NCI-H146 treated with DMSO at 0.1 percent for 48 hours (cell line): ENCODE results near the gene ZFR2.

Experiments
- DNase-seq: peaks from one replicate; lab custom pipeline; 2025; ENCODE audit not compliant: unreplicated experiment; lab: John Stamatoyannopoulos, UW

ZFR2 gene

GRCh38 chr19:3837922-3838321, 30.9 kb downstream of the ZFR2 start:
- DNase-seq = no peak

DNA sequence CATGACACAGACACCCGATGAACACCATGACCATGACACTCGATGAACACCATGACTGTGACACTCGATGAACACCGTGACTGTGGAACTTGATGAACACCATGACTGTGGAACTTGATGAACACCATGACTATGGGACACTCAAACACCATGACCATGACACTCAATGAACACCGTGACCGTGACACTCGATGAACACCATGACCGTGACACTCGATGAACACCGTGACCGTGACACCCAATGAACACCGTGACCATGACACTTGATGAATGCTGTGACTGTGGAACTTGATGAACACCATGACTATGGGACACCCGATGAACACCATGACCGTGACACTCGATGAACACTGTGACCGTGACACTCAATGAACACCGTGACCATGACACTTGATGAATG, 31.5 kb downstream of the ZFR2 start:
- DNase-seq = no peak

DNA sequence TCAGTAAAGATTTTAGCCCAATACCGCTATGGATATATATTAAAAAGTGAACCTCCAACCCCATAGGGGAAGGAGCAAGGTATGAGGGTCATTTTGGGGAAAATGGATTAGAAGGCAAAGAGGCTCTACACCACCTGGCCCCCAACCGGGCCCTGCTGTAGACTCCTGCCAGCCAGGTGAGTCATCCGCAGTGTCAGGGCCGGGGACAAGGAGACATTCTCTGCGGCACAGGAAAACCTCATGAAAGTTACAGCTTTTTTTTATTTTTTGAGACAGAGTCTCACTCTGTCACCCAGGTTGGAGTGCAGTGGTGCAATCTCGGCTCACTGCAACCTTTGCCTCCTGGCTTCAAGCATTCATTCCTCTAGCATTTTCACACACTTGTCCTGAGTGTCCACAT, 32.0 kb downstream of the ZFR2 start:
- DNase-seq = no peak

- no peak for DNase-seq
These were observed 33.8 kb downstream of the ZFR2 start for GRCh38 chr19:3835055-3835435.

- no peak for DNase-seq
These were observed 34.3 kb downstream of the ZFR2 start for GRCh38 chr19:3834349-3835054.

DNA sequence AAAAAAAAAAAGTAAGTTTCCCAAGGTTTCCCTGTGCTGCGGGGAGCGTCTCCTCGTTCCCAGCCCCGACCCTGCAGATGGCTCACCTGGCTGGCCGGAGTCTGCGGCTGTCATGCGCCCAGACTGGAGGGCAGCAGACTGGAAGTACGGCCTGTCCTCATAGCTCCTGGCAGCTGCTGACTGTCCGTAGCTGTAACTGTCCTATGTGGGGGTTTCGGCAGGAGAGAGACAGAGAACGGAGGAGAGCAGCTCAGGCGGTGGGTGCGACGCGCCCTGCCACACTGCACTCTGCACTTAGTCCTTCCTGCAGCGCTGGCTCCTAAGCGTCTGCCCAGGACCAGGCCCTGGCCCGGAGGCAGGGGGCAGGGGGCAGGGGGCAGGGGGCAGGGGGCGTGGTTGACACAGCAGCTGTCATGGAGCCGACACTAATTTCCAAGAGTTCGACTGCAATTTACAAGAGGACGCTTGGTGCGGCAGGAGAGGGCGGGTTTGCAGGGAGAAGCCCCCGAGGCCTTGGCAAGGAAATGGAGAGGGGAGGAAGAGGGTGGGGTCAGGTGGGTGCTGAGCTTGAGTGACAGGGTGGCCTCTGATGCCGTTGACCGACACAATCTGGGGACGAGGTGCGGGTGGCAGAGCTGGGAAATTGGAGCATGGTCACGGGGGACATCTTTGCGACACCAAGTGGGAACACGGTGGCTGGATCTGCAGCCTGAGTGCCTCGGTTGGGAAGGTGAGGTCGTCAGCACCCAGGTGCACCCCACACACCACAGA, 35.1 kb downstream of the ZFR2 start:
- DNase-seq = no peak

DNA sequence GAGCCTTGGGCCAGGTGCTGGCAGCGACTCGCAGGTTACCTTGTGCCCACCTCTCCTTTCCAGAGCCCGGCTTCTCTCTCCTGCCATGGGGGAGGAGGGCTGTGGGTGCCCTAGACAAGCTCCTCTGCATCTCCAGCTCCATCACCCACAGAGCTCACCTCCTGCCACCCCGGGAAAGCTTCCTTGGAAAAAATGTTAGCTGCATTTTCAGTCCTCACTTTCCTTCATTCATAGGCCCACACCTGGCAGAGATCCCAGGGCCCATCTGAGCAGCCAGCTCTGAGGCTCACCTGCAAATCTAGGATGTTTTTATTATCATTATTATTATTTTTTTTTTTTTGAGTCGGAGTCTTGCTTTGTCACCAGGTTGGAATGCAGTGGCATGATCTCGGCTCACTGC, 36.8 kb downstream of the ZFR2 start:
- DNase-seq = no peak

DNA sequence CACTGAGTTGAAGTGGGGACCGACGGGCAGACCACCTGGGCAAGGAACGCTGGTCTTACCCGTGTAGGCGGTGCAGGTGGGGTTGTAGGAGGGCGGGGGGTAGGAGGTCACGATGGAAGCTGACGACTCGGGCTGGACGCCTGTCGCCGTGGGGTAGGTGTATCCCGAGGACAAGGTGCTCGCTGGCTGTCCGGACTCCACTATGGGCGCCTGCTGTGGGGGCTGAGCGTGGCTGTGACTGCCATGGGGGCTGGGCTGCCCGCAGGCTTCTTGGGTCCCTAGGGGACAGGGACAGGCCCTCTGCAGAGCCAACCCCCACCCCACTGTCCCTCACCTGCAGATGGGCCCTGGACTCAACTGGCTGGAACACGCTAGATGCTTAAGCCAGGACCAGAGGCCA, 37.2 kb downstream of the ZFR2 start:
- no peak for DNase-seq

GRCh38 chr19:3830621-3831589, 37.9 kb downstream of the ZFR2 start:
- no peak for DNase-seq

DNA sequence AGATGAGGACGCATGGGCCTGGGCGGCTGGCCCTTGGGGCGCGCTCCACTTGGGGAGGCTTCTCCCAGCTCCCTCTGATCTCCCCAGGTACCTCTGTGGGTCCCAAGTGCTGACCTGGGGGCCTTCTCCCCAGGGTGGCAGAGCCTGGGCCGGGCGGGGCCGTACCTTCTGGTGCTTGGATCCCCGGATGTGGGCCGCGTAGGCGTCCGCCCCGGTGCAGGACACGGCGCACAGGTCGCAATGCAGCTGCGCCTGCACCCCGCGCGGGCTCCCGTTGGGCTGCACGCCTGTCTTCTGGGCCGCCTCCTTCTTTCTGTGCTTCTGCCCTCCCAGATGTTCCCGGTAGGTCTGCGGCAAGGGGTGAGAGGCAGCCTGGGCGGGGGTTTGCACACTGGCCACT, 41.5 kb downstream of the ZFR2 start:
- no peak for DNase-seq

- no peak for DNase-seq
These were observed 42.7 kb downstream of the ZFR2 start for GRCh38 chr19:3826163-3826562.

- DNase-seq = no peak
These were observed 43.4 kb downstream of the ZFR2 start for GRCh38 chr19:3825286-3825956.

- no peak for DNase-seq
These were observed 45.5 kb downstream of the ZFR2 start for GRCh38 chr19:3823350-3823713.

- DNase-seq = no peak
These were observed 46.0 kb downstream of the ZFR2 start for GRCh38 chr19:3822683-3823349.

GRCh38 chr19:3821857-3822364, 46.9 kb downstream of the ZFR2 start:
- no peak for DNase-seq

GRCh38 chr19:3821156-3821555, 47.7 kb downstream of the ZFR2 start:
- no peak for DNase-seq

GRCh38 chr19:3819989-3820388, 48.8 kb downstream of the ZFR2 start:
- DNase-seq = no peak

DNA sequence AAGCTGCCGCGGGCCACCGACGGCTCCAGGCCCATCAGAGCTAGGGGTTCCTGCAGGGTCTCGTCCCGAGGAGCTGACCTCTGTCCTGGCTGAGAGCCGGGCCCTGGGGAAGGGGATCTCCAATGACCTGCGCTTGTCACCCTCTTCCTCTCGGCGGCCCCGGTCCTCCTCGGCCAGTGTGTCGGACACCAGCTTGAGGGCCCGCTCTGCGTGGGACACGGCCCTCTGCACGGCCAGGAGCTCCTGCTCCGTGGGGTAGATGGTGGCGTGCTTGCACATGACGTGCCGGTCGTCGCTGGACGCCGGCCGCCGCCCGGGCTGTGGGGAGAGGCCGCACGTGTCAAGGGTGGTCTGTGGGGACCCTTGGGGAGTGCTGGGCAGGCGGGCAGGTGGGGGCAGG, 49.9 kb downstream of the ZFR2 start:
- no peak for DNase-seq

DNA sequence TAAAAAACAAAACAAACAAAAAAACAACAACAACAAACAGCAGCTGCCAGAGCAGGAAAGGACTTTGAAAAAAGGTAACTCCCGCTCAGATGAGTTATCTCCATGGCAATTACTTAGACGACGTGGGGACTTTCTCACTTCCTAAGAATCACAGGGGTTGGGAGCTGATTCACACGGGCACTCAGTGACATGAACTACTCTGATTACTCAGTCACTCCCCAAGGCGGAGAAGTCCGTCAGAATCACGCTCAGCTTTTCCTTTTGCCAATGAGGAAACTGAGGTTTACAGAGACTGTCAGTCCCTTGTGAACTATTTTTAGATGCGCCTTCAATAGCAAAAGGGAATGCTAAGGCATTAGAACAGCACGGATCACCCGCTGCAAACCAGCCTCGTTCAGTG, 50.4 kb downstream of the ZFR2 start:
- no peak for DNase-seq

DNA sequence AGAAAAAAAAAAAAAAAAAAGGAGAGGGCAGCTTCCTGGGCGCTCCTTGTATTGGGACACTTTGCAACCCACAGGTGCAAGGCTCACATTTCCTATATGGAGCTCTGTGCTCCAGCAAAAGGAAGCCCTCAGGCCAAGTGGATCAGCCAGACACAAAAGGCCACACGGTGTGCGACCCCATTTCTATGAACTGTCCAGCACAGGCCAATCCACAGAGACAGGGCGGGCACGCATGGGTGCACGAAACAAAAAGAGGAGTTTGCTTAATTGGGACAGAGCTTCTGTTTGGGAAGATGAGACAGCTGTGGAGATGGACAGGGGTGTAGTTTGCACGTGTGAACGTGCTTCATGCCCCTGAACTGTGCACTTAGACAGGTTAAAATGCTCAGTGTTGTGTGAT, 51.1 kb downstream of the ZFR2 start:
- DNase-seq = no peak
